IPS DF 6.9 (cell line): ENCODE measurements around the gene DGAT2.

ENCODE experiments used
- DNase-seq: peaks from one replicate; pipeline ENCODE4 v3.0.0-alpha.2; 2013; ENCODE audit warnings: low read depth, low spot score
- H3K27ac ChIP-seq: one replicate; pipeline ENCODE4 v1.5.1; 2013; ENCODE audit warnings: low read length, control low read depth
- H3K27me3 ChIP-seq: 2 replicates; pipeline ENCODE4 v1.6.1; 2013; ENCODE audit warnings: mild to moderate bottlenecking, low read length; ENCODE audit not compliant: control insufficient read depth, insufficient read depth
- H3K36me3 ChIP-seq: 2 replicates; pipeline ENCODE4 v1.6.1; 2013; ENCODE audit warnings: low read length; ENCODE audit not compliant: control insufficient read depth, insufficient read depth
- H3K4me1 ChIP-seq: 2 replicates; pipeline ENCODE4 v1.6.1; 2013; ENCODE audit warnings: low read length; ENCODE audit not compliant: control insufficient read depth, insufficient read depth
- H3K4me3 ChIP-seq: 2 replicates; pipeline ENCODE4 v1.5.1; 2013; ENCODE audit warnings: mild to moderate bottlenecking, low read length
- H3K9me3 ChIP-seq: 2 replicates; pipeline ENCODE4 v1.6.1; 2013; ENCODE audit warnings: low read length, inconsistent platforms; ENCODE audit not compliant: control insufficient read depth, insufficient read depth
- WGBS: extraction: QIAGEN DNeasy Blood & Tissue Kit; methylation state at CpG from one replicate; pipeline ENCODE4 v1.1.7; 2013; ENCODE audit warnings: mixed read lengths, missing lambda C conversion rate; ENCODE audit not compliant: insufficient read length, insufficient coverage; 5-methylcytosine and 5-hydroxymethylcytosine counted together

Gene DGAT2

GRCh38 chr11:75801362-75802020 is 32.9 kb downstream of the DGAT2 start:
- Histone ChIP-seq H3K36me3 (no peaks in the 10 kb centered on the region), H3K4me1 (no peaks in the 10 kb centered on the region), H3K9me3 (no peaks in the 10 kb centered on the region), H3K4me3 (no peak overlapping the region), H3K27me3 (no peaks in the 10 kb centered on the region), H3K27ac (no peak overlapping the region)
- no peak for DNase-seq
- WGBS, result no CpG with 5 or more reads among the region's 9 CpGs

- Histone ChIP-seq H3K36me3 (no peaks in the 10 kb centered on the region), H3K27me3 (no peaks in the 10 kb centered on the region), H3K9me3 (no peaks in the 10 kb centered on the region), H3K4me3 (no peak overlapping the region), H3K27ac (no peak overlapping the region), H3K4me1 (no peaks in the 10 kb centered on the region)
- no peak for DNase-seq
- no CpG with 5 or more reads among the region's 12 CpGs for WGBS
These were observed 33.7 kb downstream of the DGAT2 start for GRCh38 chr11:75802021-75802912.

- Histone ChIP-seq H3K4me1 (no peaks in the 10 kb centered on the region), H3K27ac (no peak overlapping the region), H3K27me3 (no peaks in the 10 kb centered on the region), H3K36me3 (no peaks in the 10 kb centered on the region), H3K9me3 (no peaks in the 10 kb centered on the region), H3K4me3 (no peak overlapping the region)
- peak; percentile 67 for DNase-seq
- WGBS, result no CpG with 5 or more reads among the region's 10 CpGs
These were observed 34.6 kb downstream of the DGAT2 start for GRCh38 chr11:75802913-75803820.

- Histone ChIP-seq H3K4me3 (no peak overlapping the region), H3K36me3 (no peaks in the 10 kb centered on the region), H3K27ac (no peak overlapping the region), H3K9me3 (no peaks in the 10 kb centered on the region), H3K4me1 (peaks cover 2% of the 10 kb centered on the region; the same call in 1 of the 2 replicates), H3K27me3 (no peaks in the 10 kb centered on the region)
- no CpG with 5 or more reads among the region's 2 CpGs for WGBS
- no peak for DNase-seq
These were observed 40.5 kb downstream of the DGAT2 start for GRCh38 chr11:75809111-75809510.

GRCh38 chr11:75809991-75810390 is 41.4 kb downstream of the DGAT2 start:
- no CpG with 5 or more reads among the region's 2 CpGs for WGBS
- no peak overlapping the region for H3K4me3 ChIP-seq
- no peak overlapping the region for H3K27ac ChIP-seq
- no peak for DNase-seq
- no peaks in the 10 kb centered on the region for H3K36me3 ChIP-seq
- no peaks in the 10 kb centered on the region for H3K9me3 ChIP-seq
- no peaks in the 10 kb centered on the region for H3K27me3 ChIP-seq
- peaks cover 2% of the 10 kb centered on the region; the same call in 1 of the 2 replicates for H3K4me1 ChIP-seq

GRCh38 chr11:75810637-75811390 is 42.2 kb downstream of the DGAT2 start:
- Histone ChIP-seq H3K4me1 (peaks cover 2% of the 10 kb centered on the region; the same call in 1 of the 2 replicates), H3K27me3 (no peaks in the 10 kb centered on the region), H3K4me3 (no peak overlapping the region), H3K9me3 (no peaks in the 10 kb centered on the region), H3K36me3 (no peaks in the 10 kb centered on the region), H3K27ac (no peak overlapping the region)
- no CpG with 5 or more reads among the region's 8 CpGs for WGBS
- no peak for DNase-seq

- Histone ChIP-seq H3K36me3 (no peaks in the 10 kb centered on the region), H3K9me3 (no peaks in the 10 kb centered on the region), H3K4me3 (no peak overlapping the region), H3K4me1 (peaks cover 2% of the 10 kb centered on the region; the same call in 1 of the 2 replicates), H3K27me3 (no peaks in the 10 kb centered on the region), H3K27ac (no peak overlapping the region)
- no CpG with 5 or more reads among the region's 2 CpGs for WGBS
- DNase-seq, result no peak
These were observed 42.9 kb downstream of the DGAT2 start for GRCh38 chr11:75811485-75811884.

- no peaks in the 10 kb centered on the region for H3K9me3 ChIP-seq
- no peaks in the 10 kb centered on the region for H3K27me3 ChIP-seq
- H3K36me3 ChIP-seq, result no peaks in the 10 kb centered on the region
- H3K27ac ChIP-seq, result no peak overlapping the region
- H3K4me1 ChIP-seq, result peaks cover 2% of the 10 kb centered on the region; the same call in 1 of the 2 replicates
- peak; percentile 18 for DNase-seq
- no CpG with 5 or more reads among the region's 2 CpGs for WGBS
- no peak overlapping the region for H3K4me3 ChIP-seq
These were observed 44.0 kb downstream of the DGAT2 start for GRCh38 chr11:75812542-75813040.

- no peak for DNase-seq
- Histone ChIP-seq H3K4me3 (no peak overlapping the region), H3K4me1 (peaks cover 2% of the 10 kb centered on the region; the same call in 1 of the 2 replicates), H3K36me3 (no peaks in the 10 kb centered on the region), H3K27me3 (no peaks in the 10 kb centered on the region), H3K9me3 (no peaks in the 10 kb centered on the region), H3K27ac (no peak overlapping the region)
- WGBS, result no CpG with 5 or more reads among the region's 2 CpGs
These were observed 44.5 kb downstream of the DGAT2 start for GRCh38 chr11:75813124-75813523.
